ENCODE data around the gene GNAT1.

The GNAT1 gene

DNA sequence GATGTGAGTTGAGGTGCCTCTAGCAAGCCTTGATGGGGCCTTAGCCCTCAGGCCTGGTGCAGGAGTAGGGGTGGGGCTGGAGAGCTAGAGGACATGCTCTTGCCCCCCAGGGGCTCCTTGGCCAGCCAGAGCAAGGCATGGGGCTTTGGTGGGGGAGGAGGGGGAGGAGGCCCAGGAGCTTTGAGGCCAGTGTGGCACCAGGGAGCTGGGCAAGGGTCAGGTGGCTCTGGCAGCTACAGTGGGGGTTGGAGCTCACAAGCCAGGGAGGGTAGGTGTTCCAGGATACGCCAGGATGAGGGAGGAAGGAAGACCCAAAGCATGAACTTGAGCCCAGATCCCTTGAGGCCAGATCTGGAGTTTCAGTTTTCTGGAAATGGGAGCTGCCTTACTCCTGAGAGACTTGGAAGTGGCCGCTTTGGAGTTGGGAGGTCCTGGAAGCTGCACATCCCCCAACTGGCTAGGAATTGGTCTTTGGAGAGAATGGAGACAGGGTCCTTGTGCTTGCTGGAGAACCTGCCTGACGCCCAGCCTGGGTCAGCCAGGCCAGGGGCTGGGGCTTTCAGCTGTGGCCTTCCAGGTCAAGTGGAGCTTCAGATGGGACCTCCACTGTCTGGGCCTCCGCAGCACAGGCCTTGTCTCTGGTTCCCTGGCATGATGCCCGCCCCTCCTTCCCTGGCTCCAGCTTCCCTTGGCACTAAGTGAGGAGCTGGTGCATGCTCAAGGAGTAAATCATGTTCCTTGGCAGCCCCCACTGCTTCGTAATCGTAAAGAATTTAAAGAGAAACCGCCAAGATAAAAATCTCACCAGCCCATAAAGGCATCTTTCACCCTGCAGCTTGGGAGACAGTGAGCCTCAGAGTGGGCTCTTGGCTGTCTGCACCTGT is 27.6 kb upstream of the GNAT1 start:
- no peak for DNase-seq (ENCODE audit: low spot score)

DNA sequence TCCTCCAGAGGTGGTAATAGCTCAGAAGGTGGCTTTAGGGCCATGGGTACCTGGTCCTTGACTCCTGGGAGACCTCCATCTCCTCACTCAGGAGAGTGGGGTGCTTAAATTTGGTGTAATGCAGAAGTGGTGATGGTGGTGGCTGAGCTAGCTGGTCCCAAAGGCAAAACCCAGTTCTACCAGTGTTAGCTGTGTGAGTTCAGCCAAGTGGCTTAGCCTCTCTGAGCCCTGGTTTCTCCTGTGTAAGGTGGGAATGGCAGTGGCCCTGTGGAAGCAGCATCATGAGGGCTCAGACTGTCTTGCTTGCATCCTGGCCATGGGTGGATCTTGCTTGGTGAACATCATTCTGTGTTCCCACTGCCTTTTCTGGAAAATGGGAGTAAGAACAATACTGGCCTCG is 26.9 kb upstream of the GNAT1 start:
- DNase-seq (ENCODE audit: low spot score), result no peak

DNA sequence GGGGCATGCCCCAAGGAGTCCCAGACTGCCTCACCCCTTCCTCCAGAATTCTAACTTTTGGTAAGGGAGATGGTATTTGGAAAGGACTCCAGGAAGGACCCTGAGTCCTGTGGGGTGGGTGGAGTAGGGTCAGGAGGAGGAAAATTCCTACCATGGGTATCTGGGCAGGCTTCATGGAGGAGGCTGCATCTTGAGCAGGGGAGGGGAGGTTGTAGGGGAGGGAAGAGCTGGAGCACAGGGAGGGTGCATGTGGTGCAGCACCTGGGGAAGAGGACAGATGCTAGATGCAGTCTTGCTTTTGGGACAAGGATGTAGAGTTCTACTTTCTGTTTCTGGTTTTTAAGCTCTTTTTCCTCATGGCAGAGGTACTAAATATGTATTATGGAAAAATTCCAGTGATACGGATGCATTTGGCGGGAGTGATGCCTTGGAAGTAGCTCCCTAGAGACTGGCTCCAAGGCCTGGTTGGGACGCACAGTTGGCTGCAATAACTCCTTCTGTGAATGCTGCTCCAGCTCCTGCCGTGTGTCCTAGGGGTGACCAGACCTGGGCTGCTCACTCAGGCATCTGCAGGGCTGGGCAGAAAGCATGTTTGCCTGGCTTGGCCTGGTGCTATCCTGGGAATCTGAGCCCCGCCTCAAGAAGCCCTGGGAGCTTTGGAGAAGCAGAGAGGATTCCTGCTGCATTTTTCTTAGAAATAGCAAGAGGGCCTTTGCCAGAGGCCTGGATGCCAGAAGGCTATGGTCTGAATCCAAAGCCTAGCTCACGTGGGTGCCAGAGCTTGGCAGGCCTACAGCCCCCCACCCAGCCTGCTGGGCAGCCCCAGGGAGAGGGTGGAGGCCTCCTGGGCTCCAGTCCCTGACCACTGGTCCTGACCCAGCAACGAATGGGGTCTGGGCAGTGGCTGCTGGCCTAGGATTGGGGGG is 26.2 kb upstream of the GNAT1 start:
- no peak for DNase-seq (ENCODE audit: low spot score)

DNA sequence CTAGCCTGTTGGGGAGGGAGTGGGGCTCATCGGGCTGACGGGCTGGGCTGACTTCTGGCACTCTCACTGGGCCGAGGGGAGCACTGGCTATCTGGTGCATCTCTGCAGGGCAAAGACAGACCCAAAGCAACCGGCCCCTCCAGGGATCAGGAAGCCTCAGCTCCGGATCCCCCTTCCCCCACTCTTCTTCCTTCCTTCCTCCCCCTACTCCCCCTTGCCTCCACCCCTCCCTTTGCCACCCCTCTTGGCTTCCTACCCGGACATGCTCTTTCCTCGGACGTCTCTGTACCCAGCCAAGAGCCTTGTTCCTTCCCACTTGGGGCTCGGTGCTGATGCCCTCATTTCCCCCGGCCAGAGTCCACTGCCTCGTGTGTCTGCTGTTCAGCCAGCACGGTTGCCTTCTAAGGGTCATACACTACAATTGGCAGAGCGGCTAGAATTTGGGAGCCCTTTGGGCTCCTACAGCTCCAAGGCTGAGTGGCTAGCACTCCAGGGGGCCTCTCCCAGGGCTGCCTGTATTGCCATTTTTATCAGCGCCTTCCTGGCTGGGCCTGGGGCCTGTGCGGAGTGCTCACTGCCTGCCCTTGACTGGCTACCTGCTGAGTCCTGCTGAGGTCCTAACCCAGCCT is 25.4 kb upstream of the GNAT1 start:
- DNase-seq (ENCODE audit: low spot score), result no peak

DNA sequence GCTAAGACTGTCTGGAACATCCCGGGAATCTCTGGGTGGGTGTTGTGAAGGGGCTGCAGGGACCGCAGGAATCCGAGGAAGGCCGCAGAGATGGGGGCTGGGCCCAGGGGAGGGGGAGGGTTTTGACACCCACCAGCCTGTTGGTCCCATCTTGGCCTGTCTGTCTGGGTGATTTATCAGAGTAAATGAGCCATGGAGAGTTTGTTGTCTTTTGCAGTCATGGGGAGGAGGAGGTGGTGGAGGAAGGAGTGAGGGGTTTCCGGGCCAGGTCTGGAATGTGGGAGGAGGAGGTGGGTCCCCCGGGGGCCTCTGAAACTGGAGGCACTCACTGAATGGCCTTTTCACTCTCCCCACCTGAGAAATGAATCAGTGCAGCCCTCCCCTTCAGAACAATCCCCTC is 24.8 kb upstream of the GNAT1 start:
- DNase-seq (ENCODE audit: low spot score), result no peak

DNA sequence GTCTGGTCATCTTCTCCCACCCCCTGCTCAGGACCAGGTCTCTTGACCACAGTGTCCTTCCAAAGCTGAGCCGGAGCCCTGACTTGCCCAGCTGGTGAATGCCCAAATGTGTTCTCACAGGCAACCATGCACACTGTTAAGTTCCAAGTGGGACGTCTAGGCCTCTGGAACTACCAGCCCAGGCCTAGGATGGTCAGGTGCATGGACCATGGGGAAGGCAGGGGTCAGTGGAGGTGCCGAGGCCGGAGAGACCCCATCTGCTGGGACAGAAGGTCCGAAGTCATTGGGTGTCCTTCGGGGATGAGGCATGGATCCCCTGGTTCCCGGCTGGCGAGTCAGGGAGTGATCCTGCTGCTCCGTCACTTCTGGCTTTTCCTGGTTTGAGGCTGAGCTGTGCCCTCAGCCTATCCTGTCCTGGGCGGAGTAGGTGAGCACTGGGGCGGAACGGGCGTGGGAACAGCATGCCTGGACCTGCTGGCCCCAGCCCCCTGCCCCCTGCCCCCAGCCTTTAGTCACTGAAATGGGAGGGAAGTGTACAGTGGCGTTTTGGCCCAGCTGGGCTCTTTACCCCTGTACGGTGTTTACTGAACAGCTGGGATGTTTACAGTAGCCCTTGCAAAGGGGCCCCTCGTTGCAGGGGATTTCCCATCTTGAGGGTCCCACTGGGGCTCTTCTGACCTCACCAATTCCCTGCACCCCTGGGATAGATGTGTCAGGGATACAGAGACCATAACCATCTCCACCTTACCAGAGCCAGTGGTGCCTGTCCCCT is 24.2 kb upstream of the GNAT1 start:
- DNase-seq (ENCODE audit: low spot score), result no peak

DNA sequence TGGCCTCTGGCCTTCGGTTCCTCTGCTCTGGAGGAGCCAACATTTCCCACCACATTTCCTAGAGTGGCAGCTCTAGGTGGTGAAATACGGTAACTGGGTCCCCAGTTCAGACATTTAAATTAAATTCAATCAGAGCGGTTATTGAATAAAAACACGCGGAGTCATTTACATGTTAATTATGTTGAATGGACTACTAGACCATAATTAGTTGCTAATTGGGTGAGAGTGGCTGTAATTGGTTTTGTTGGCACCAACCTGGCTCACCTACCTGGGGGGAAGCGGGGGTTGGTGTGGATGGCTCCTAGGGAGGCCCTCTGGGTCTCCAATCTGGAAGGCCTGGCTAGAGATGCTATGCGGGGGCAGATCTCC is 23.6 kb upstream of the GNAT1 start:
- no peak for DNase-seq (ENCODE audit: low spot score)

DNA sequence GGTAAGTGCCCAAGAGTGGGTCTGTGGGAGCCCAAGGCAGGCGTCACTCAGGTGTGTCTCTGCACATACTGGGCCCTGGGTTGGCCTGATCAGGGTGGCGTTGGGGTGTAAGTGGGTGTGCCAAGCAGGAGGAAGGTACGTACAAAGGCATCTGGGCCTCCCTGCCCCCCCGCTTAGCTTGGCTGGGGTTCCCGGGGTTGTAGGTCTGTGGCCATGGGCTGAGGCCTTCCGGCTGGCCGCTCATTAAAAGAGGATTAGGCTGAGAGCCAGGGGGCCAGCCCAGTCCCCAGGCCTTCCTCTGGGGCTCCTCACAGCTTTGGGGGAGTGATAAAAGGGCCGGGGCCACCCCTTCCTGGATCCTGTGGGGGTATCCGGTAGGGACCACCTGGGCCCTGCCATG is 23.0 kb upstream of the GNAT1 start:
- no peak for DNase-seq (ENCODE audit: low spot score)

DNA sequence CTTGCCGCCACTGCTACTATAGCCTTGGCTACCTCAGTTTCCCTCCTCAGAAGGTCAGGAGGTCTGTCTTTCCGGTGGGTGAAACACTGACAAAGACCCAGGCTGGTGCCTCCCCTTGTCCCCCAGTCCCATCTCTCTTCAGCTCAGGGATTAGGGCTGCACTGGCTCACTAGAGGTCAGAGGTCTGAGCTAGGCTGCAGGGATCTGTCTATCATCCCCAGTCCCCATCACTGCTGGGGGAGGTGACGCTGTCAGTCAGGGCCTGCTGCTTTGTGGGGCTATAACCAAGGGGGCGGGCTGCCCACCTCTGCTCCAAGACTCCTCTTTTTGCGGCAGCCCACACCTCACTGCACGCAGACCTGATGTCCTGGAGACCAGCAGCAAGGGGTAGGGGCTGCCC is 22.6 kb upstream of the GNAT1 start:
- DNase-seq (ENCODE audit: low spot score), result no peak

DNA sequence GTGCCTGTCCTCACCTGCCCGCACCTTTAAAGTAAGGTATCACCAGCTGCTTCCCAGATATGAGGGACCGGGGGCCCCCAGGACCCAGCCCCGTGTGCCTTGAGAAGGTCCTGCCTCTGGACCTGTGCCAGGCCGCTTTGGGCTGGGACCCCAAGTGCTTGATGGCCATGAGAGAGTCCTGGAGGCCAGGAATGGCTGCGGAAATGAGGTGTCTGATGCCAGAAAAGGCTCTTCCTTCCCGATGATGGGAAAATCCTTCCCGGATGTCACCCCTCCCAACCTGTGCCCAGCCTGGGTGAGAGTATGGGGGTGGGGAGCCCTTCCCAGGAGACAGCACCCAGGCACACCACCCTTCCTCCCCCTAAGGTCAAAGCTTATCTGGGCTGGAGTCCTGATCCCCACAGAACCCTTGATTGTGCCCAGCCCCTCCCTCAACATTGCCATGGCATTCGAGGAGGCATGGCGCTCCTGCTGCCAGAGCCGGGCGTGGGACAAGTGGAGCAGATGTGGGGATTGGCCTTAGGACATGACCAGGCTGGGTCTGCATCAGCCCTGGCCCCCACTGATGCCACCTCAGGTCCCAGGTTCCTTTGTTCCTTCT is 22.1 kb upstream of the GNAT1 start:
- no peak for DNase-seq (ENCODE audit: low spot score)

DNA sequence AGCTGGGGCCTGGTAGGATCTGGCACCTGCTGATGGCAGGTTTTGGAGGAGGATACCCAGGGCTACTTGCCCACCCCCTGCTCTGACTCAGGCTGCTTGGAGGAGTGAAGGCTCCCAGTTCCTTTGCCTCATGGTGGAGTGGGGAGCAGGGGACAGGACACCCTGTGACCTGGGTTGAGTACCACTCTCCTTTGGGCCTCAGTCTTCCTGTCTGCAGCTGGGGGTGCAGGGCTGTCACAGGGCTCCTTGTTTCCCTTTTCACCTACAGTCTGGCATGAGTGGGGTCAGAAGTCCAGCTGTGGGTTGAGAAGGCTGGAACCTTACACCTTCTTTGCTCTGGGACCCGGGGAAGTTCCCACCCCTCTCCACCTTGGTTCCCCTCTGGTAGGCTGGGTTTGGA is 21.6 kb upstream of the GNAT1 start:
- DNase-seq (ENCODE audit: low spot score), result no peak

DNA sequence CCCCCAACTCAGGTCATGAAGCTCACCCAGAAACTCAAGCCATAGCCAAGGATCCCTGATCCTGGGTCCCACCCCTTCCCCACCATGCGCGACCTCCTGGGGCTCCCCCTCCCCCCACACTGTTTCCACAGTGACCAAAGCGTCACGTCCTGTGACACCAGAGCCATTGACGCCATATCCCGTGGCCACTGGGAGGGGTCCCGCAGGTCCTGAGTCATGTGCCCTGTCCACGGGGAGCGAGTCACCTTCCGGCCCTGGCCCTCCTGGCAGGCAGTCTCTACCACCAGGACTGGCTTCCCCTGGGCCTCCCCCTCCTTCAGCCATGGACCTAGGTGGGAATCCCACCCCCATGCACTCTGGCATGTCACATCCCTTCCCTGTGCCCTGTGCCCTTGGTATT is 20.7 kb upstream of the GNAT1 start:
- DNase-seq (ENCODE audit: low spot score), result no peak

DNA sequence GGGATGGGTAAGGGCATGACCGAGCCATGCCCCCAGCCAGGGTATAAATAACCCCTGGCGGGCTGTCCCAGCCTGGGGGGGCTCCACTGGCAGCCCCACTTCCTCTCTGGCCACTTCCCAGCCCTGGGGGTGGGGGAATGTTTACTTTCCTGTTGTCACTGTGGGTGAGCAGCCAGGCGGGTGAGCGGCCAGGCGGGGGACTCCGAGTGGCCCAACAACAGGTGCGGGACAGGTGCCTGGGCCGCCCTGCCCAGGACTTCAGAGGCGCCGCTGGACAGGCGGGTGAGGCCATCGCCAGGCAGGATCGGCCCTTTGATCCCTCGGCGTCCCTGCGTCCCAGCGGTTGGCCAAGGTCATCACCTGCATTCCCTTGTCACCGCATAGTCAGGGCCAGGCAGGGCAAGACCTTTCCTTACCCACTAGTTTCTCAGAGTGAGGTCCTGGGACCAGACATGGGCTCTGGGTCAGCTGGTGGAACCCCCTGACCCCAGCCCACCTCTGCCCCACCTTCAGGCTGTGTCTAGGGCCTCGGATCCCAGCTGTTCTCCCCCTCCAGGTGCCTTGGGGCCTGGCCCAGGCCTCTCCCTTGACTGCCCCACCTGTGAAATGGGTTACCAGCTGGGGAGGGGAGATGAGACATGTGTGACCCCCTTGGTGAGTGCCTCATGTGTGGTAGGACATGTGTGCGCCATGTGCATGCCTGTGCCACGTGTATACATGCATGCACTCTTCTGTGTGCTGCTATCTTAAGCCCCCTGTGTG is 19.7 kb upstream of the GNAT1 start:
- no peak for DNase-seq (ENCODE audit: low spot score)

DNA sequence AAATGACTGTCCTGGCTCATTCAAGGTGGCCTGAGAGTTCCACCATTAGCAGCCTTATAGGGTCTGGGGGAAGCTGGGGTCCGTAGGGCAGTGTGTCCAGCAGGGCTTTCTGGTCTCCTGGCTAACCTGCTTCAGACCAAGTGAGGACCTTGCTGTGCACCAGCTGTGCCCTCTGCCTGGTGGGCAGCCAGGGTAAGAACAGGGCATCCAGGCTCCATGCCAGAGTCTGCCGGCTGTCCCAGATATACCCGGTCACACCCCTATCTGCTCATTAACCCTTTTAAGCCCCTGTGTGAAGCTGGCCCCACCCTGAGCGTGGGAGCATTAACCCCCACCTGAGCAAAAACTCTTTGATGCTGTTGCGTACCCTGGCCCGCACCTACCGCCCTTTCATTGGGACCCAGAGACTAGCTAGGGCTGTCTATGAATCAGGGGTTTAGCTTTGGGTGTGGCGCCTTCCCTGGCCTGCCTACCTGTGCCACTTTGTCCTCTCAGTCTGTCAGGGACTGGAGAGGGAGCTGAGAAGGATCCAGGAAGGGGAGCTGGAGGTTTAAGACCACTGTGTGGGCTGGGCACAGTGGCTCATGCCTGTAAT is 18.7 kb upstream of the GNAT1 start:
- DNase-seq (ENCODE audit: low spot score), result no peak

DNA sequence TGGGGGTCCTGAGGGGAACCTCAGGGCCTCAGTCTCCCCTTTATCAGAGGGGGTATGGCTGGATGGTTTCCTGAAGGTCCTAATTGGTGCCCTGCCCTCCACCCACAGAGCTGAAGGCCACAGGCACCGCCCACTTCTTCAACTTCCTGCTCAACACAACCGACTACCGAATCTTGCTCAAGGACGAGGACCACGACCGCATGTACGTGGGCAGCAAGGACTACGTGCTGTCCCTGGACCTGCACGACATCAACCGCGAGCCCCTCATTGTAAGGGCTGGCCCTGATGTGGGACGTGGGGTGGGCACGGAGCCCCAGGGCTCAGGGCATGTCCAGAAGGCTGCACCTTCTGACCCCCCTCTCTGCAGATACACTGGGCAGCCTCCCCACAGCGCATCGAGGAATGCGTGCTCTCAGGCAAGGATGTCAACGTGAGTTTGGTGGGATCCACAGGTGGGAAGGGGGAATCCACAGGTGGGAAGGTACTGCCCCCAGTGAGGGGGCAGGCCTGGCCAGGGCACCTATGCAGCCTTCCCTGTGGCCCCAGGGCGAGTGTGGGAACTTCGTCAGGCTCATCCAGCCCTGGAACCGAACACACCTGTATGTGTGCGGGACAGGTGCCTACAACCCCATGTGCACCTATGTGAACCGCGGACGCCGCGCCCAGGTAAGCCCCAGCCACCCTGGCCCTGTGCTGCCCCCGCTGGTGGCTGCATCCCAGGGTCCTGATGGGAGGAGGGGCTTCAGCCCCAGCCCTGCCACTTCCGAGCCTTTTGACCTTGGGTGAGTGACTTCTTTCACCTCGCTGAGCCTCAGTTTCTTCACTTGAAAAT is 17.5 kb upstream of the GNAT1 start:
- DNase-seq (ENCODE audit: low spot score), result no peak

DNA sequence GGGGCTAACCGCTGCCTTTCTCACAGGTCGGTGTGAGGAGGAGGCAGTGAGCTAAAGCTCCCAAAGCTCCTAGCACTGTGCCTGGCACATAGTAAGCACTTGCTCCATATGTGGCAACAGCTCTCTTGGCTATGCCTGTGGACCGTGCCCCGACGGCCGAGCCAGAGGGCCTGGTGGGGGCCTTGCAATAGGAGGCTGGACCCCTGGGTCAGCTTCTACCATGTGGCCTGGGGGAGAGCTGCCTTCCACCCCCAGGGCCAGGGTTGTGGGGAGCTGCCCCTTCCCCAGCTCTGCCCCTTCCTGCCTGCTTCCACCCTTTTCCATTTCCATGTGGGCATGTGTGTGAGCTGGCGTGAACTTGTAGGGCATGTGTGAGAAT is 16.9 kb upstream of the GNAT1 start:
- no peak for DNase-seq (ENCODE audit: low spot score)

DNA sequence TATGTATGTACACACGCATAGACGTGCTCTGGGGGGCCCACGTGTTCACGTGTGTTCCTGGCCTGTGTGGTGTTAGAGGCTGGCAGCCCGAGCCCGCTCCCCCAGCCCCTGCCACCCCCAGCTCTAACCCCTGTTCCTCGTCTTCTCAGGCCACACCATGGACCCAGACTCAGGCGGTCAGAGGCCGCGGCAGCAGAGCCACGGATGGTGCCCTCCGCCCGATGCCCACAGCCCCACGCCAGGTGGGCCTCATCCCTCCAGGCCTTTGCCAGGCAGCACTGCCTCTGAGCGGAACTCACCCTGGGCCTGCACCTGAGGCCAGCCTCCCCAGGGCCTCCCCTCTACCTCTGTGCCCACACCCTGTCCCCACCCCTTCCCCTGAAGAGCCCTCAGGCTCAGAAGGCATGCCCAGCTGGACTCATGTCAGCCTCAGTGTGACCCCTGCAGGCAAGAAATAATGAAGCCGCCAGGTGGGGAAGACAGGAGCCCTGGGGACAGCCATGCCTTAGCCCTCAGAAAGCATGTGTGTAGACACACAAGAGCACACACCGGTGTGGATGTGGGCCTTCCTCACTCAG is 16.4 kb upstream of the GNAT1 start:
- DNase-seq (ENCODE audit: low spot score), result no peak

DNA sequence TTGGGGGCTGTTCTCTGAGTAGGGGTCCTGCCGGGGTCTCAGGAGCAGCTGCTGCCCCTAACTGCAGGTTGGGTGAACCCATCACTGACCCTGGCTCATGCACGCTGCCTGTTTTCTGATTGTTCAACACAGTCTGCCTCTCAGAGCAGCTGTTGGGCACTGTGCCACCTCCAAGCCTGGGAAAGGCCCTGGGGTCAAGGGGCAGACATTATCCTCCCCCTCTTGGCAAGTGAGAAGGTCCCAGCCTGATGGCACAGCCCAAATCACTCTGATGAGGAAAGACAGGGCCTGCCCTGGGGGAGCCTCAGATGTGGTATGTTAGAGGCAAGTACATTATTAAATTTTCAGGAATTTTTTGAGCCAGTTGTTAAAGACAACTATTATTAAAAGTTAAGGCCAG is 14.1 kb upstream of the GNAT1 start:
- DNase-seq (ENCODE audit: low spot score), result no peak

DNA sequence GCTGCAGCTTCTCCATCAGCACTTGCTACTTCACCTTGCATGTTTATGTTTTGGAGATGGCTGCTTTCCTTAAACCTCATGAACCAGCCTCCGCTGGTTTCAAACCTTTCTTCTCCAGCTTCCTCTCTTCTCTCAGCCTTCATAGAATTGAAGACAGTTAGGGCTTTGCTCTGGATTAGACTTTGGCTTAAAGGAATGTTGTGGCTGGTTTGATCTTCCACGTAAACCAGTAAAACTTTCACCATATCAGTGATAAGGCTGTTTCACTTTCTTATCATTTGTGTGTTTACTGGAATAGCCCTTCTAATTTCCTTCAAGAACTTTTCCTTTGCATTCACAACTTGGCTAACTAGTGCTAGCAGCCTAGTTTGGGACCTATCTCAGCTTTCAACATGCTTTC is 11.7 kb upstream of the GNAT1 start:
- DNase-seq (ENCODE audit: low spot score), result no peak

All from activated CD4-positive, alpha-beta T cell treated with anti-CD3 and anti-CD28 coated beads, Interleukin-2, Interleukin-4, amounts not matched to agents 100 ng/mL and 50 ng/mL, durations not matched to agents 16 hours and 8 hours (primary cell).